ENCODE data around the gene KDM1B. TPM values are rescaled to one million over a fixed set of nuclear protein-coding genes. Genes with fewer than 3 reads are reported as not detected.

Gene KDM1B
- total RNA-seq, 1 donor from 2014 or later, result 16.9 TPM

DNA sequence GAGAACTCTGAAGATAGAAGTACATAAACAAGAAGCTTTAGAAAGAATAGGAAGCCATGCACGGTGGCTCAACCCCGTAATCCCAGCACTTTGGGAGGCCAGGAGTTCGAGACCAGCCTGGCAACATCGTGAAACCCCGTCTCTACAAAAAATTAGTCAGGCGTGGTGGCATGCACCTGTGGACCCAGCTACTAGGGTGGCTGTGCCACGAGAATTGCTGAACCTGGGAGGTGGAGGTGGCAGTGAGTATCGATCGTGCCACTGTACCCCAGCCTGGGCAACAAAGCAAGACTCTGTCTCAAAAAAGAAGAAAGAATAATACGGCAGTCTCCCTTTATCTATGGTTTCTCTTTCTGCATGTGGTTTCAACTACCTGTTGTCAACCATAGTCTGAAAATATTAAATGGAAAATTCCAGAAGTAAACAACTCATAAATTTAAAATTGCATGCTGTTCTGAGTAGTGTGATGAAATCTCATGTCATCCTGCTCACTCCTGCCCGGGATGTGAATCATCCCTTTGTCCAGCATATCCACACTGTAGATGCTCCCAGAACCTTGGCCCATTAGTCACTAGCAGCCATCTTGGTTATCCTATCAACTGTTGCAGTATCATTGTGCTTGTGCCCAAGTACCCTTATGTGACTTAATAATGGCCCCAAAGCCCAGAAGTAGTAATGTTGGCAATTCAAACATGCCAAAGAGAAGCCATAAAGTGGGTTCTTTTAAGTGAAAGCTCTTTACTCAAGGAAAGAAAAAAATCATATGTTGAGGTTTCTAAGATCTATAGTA lies 87.0 kb downstream of the KDM1B start:
- Mint-ChIP-seq H3K27me3 (ENCODE audit: insufficient read depth, low read depth) (peaks cover 4% of the 10 kb centered on the region), H3K9me3 (peaks cover 2% of the 10 kb centered on the region), H3K4me1 (no peaks in the 10 kb centered on the region), H3K27ac (no peak overlapping the region), H3K36me3 (peaks cover 64% of the 10 kb centered on the region), H3K4me3 (no peak overlapping the region)
- H3F3A ChIP-seq (ENCODE audit: low read depth), result peaks cover 15% of the 10 kb centered on the region
- no peaks in the 10 kb centered on the region for H3K27me3 ChIP-seq
- no peak overlapping the region for H2AFZ ChIP-seq (replicated peaks)
- no peaks in the 10 kb centered on the region for H3K4me1 ChIP-seq
- no peak for DNase-seq (ENCODE audit: low spot score)
- no peak overlapping the region for H3K4me3 ChIP-seq
- H3K27ac ChIP-seq, result no peak overlapping the region
- H3K4me2 ChIP-seq, result no peak overlapping the region
- no peak for TF ChIP-seq EZH2 (IDR thresholded peaks at IDR 0.05)
- TF ChIP-seq, protein P1, sequence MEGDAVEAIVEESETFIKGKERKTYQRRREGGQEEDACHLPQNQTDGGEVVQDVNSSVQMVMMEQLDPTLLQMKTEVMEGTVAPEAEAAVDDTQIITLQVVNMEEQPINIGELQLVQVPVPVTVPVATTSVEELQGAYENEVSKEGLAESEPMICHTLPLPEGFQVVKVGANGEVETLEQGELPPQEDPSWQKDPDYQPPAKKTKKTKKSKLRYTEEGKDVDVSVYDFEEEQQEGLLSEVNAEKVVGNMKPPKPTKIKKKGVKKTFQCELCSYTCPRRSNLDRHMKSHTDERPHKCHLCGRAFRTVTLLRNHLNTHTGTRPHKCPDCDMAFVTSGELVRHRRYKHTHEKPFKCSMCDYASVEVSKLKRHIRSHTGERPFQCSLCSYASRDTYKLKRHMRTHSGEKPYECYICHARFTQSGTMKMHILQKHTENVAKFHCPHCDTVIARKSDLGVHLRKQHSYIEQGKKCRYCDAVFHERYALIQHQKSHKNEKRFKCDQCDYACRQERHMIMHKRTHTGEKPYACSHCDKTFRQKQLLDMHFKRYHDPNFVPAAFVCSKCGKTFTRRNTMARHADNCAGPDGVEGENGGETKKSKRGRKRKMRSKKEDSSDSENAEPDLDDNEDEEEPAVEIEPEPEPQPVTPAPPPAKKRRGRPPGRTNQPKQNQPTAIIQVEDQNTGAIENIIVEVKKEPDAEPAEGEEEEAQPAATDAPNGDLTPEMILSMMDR (IDR thresholded peaks at IDR 0.05), result no peak
- no peak for TF ChIP-seq EZH2phosphoT487 (IDR thresholded peaks at IDR 0.05)
- peaks cover 99% of the 10 kb centered on the region for H3K79me2 ChIP-seq (ENCODE audit: low read depth)
- no peaks in the 10 kb centered on the region for H3K9me3 ChIP-seq (ENCODE audit: low read depth)
- H3K9ac ChIP-seq, result no peak overlapping the region
- peaks cover 42% of the 10 kb centered on the region for H3K36me3 ChIP-seq
- H4K20me1 ChIP-seq (ENCODE audit: low read depth), result peaks cover 38% of the 10 kb centered on the region

DNA sequence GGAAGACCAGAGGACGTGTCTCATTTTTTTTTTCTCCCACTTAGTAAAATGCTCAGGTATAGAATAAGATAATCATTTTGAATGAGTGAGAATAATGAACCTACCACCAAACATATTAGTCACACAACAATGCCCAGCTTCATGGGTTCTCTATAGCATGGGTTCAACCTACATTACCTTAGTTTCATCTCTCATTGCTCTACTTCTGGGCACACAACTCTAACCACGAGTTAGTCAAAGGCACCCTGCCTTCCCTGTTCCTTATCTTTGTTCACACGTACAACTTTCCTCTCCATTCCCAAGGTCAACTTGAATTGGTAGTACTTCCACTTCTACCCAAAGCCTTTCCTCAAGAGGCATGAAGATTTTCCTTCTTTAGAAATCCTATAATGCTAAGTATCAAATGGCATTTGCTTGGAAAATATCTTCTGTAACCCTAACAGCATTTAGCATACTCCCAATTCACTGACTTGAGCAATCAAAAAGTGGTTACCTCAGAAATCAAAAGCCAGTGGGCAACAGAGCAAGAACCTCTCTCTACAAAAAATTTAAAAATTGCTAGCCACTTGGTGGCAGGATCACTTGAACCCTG lies 88.2 kb downstream of the KDM1B start:
- Mint-ChIP-seq H3K4me3 (no peak overlapping the region), H3K4me1 (no peaks in the 10 kb centered on the region), H3K27me3 (ENCODE audit: insufficient read depth, low read depth) (peaks cover 2% of the 10 kb centered on the region), H3K9me3 (no peaks in the 10 kb centered on the region), H3K27ac (no peak overlapping the region), H3K36me3 (peaks cover 60% of the 10 kb centered on the region)
- H3K27me3 ChIP-seq, result no peaks in the 10 kb centered on the region
- H3K9me3 ChIP-seq (ENCODE audit: low read depth), result no peaks in the 10 kb centered on the region
- H3K36me3 ChIP-seq, result peaks cover 47% of the 10 kb centered on the region
- H3K27ac ChIP-seq, result no peak overlapping the region
- no peak overlapping the region for H3K4me2 ChIP-seq
- H4K20me1 ChIP-seq (ENCODE audit: low read depth), result peaks cover 49% of the 10 kb centered on the region
- H3K4me1 ChIP-seq, result no peaks in the 10 kb centered on the region
- H3K4me3 ChIP-seq, result no peak overlapping the region
- peaks cover 15% of the 10 kb centered on the region for H3F3A ChIP-seq (ENCODE audit: low read depth)
- H3K9ac ChIP-seq, result no peak overlapping the region
- no peak for DNase-seq (ENCODE audit: low spot score)
- no peak overlapping the region for H2AFZ ChIP-seq (replicated peaks)
- no peak for TF ChIP-seq EZH2phosphoT487 (IDR thresholded peaks at IDR 0.05)
- no peak for TF ChIP-seq EZH2 (IDR thresholded peaks at IDR 0.05)
- TF ChIP-seq, protein P1 (IDR thresholded peaks at IDR 0.05), result no peak
- H3K79me2 ChIP-seq (ENCODE audit: low read depth), result peaks cover 99% of the 10 kb centered on the region

DNA sequence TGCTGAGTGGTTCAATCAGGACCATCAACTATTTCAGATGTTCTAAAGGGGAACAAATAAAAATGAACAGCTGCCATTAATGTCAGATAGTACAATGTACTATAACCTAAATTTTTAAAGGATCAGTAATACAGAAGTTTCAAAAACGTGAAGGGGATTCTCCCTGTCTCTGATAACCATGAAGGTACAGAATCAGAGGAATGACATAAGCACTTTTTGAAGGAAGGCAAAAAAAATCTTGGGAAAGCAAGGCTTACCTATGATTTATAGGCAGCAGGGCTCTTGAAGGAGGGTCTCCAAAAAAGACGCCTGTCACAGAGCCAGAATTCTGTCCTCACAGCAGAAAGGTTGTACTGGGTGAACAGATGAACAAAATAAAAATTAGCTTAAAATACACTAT lies 89.0 kb downstream of the KDM1B start:
- H3K36me3 Mint-ChIP-seq, result peaks cover 65% of the 10 kb centered on the region
- Histone ChIP-seq H3K79me2 (ENCODE audit: low read depth) (peaks cover 100% of the 10 kb centered on the region), H4K20me1 (ENCODE audit: low read depth) (peaks cover 58% of the 10 kb centered on the region), H3K4me3 (no peak overlapping the region), H3K27ac (no peak overlapping the region), H2AFZ (replicated peaks) (no peak overlapping the region), H3K9me3 (ENCODE audit: low read depth) (no peaks in the 10 kb centered on the region), H3K4me1 (no peaks in the 10 kb centered on the region), H3K27me3 (no peaks in the 10 kb centered on the region), H3K9ac (no peak overlapping the region), H3K36me3 (peaks cover 49% of the 10 kb centered on the region), H3F3A (ENCODE audit: low read depth) (peaks cover 15% of the 10 kb centered on the region), H3K4me2 (no peak overlapping the region)
- H3K4me1 Mint-ChIP-seq, result no peaks in the 10 kb centered on the region
- peaks cover 2% of the 10 kb centered on the region for H3K27me3 Mint-ChIP-seq (ENCODE audit: insufficient read depth, low read depth)
- H3K27ac Mint-ChIP-seq, result no peak overlapping the region
- no peak for DNase-seq (ENCODE audit: low spot score)
- no peaks in the 10 kb centered on the region for H3K9me3 Mint-ChIP-seq
- TF ChIP-seq EZH2phosphoT487 (IDR thresholded peaks at IDR 0.05) (no peak), EZH2 (IDR thresholded peaks at IDR 0.05) (no peak)
- TF ChIP-seq, protein P1 (IDR thresholded peaks at IDR 0.05), result no peak
- no peak overlapping the region for H3K4me3 Mint-ChIP-seq

Data from neural progenitor cell (in vitro differentiated cells).